ENCODE results near the gene GRAMD2B. TPM values are rescaled to one million over a fixed set of nuclear protein-coding genes. Genes with fewer than 3 reads are reported as not detected.

Gene GRAMD2B
- polyA plus RNA-seq, 1 donor from 2014 or later = not detected

DNA sequence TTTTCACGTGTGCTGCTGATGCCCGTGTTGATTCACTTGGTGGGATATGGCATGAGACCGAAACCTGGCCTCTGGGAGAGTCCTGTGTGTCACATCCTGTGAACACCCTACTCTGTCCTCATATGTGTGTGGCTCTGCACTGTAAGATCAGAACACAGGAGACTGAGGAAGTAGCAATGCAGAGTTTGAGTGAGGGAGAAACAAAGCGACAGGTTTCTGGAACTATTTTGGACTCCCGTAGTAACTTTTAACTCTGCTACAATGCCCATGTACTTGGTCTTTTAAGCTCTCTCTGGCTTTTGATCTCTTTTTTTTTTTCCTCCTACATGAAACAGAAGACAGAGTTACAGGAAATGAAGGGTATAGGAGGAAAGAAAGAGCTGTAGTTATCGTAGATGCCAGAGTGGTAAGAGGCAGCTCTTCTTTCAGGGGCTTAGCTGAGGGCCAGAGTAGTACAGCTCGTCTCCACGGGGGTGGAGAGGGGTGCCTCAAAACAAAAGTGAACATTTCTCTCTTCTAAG, 26.6 kb downstream of the GRAMD2B start:
- Histone ChIP-seq H3K9ac (ENCODE audit: low read length) (no peak overlapping the region), H3K4me2 (ENCODE audit: low read length) (no peak overlapping the region), H4K20me1 (ENCODE audit: insufficient read depth) (no peaks in the 10 kb centered on the region), H2AFZ (ENCODE audit: low read depth, low read length) (no peak overlapping the region), H3K4me3 (ENCODE audit: low read length) (no peak overlapping the region), H3K9me3 (ENCODE audit: low read length) (no peaks in the 10 kb centered on the region), H3F3A (ENCODE audit: insufficient read depth, low read length, poor library complexity, severe bottlenecking) (no peaks in the 10 kb centered on the region), H3K9me2 (ENCODE audit: insufficient read depth, low read length) (no peaks in the 10 kb centered on the region), H3K27me3 (ENCODE audit: insufficient read depth, low read depth, low read length) (no peaks in the 10 kb centered on the region), H3K36me3 (ENCODE audit: insufficient read depth, low read length) (no peaks in the 10 kb centered on the region), H3K79me2 (replicated peaks; ENCODE audit: insufficient read depth, low read length) (no peaks in the 10 kb centered on the region), H3K27ac (ENCODE audit: low read length) (no peak overlapping the region)
- no peak for TF ChIP-seq CTCF (IDR thresholded peaks at IDR 0.05; ENCODE audit: poor library complexity, severe bottlenecking)
- no peak for TF ChIP-seq RAD21 (conservative IDR thresholded peaks at IDR 0.05)
- no peak for TF ChIP-seq POLR2AphosphoS5 (IDR thresholded peaks at IDR 0.05)
- no peak for TF ChIP-seq TAF1 (IDR thresholded peaks at IDR 0.05; ENCODE audit: low read depth)
- no peak for TF ChIP-seq SMC3 (conservative IDR thresholded peaks at IDR 0.05; ENCODE audit: poor library complexity)
- TF ChIP-seq MXI1 (conservative IDR thresholded peaks at IDR 0.05; ENCODE audit: poor library complexity, severe bottlenecking) = no peak
- TF ChIP-seq EP300 (conservative IDR thresholded peaks at IDR 0.05; ENCODE audit: poor library complexity, severe bottlenecking) = no peak
- TF ChIP-seq EZH2 (IDR thresholded peaks at IDR 0.05; ENCODE audit: borderline replicate concordance, insufficient read depth, low read length, poor library complexity, severe bottlenecking) = no peak
- TF ChIP-seq, protein P1, sequence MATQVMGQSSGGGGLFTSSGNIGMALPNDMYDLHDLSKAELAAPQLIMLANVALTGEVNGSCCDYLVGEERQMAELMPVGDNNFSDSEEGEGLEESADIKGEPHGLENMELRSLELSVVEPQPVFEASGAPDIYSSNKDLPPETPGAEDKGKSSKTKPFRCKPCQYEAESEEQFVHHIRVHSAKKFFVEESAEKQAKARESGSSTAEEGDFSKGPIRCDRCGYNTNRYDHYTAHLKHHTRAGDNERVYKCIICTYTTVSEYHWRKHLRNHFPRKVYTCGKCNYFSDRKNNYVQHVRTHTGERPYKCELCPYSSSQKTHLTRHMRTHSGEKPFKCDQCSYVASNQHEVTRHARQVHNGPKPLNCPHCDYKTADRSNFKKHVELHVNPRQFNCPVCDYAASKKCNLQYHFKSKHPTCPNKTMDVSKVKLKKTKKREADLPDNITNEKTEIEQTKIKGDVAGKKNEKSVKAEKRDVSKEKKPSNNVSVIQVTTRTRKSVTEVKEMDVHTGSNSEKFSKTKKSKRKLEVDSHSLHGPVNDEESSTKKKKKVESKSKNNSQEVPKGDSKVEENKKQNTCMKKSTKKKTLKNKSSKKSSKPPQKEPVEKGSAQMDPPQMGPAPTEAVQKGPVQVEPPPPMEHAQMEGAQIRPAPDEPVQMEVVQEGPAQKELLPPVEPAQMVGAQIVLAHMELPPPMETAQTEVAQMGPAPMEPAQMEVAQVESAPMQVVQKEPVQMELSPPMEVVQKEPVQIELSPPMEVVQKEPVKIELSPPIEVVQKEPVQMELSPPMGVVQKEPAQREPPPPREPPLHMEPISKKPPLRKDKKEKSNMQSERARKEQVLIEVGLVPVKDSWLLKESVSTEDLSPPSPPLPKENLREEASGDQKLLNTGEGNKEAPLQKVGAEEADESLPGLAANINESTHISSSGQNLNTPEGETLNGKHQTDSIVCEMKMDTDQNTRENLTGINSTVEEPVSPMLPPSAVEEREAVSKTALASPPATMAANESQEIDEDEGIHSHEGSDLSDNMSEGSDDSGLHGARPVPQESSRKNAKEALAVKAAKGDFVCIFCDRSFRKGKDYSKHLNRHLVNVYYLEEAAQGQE (IDR thresholded peaks at IDR 0.05; ENCODE audit: borderline replicate concordance) = no peak

GRCh38 chr5:126450346-126450745, 27.1 kb downstream of the GRAMD2B start:
- Histone ChIP-seq H3K4me2 (ENCODE audit: low read length) (no peak overlapping the region), H3K79me2 (replicated peaks; ENCODE audit: insufficient read depth, low read length) (no peaks in the 10 kb centered on the region), H3K36me3 (ENCODE audit: insufficient read depth, low read length) (no peaks in the 10 kb centered on the region), H3K27me3 (ENCODE audit: insufficient read depth, low read depth, low read length) (no peaks in the 10 kb centered on the region), H4K20me1 (ENCODE audit: insufficient read depth) (no peaks in the 10 kb centered on the region), H3K9me3 (ENCODE audit: low read length) (no peaks in the 10 kb centered on the region), H2AFZ (ENCODE audit: low read depth, low read length) (no peak overlapping the region), H3K9me2 (ENCODE audit: insufficient read depth, low read length) (no peaks in the 10 kb centered on the region), H3K4me3 (ENCODE audit: low read length) (no peak overlapping the region), H3K9ac (ENCODE audit: low read length) (no peak overlapping the region), H3K27ac (ENCODE audit: low read length) (no peak overlapping the region), H3F3A (ENCODE audit: insufficient read depth, low read length, poor library complexity, severe bottlenecking) (no peaks in the 10 kb centered on the region)
- TF ChIP-seq MXI1 (conservative IDR thresholded peaks at IDR 0.05; ENCODE audit: poor library complexity, severe bottlenecking) (no peak), TAF1 (IDR thresholded peaks at IDR 0.05; ENCODE audit: low read depth) (no peak), POLR2AphosphoS5 (IDR thresholded peaks at IDR 0.05) (no peak), SMC3 (conservative IDR thresholded peaks at IDR 0.05; ENCODE audit: poor library complexity) (no peak), RAD21 (conservative IDR thresholded peaks at IDR 0.05) (no peak), EP300 (conservative IDR thresholded peaks at IDR 0.05; ENCODE audit: poor library complexity, severe bottlenecking) (no peak), CTCF (IDR thresholded peaks at IDR 0.05; ENCODE audit: poor library complexity, severe bottlenecking) (no peak), EZH2 (IDR thresholded peaks at IDR 0.05; ENCODE audit: borderline replicate concordance, insufficient read depth, low read length, poor library complexity, severe bottlenecking) (no peak)
- TF ChIP-seq, protein P1 (IDR thresholded peaks at IDR 0.05; ENCODE audit: borderline replicate concordance) = no peak
